Measurements from ENCODE around the gene TEX11. TPM values are rescaled to one million over a fixed set of nuclear protein-coding genes. Genes with fewer than 3 reads are reported as not detected.
"Not testable (repeated sequence)": the region's sequence is repeated elsewhere in the genome, so short reads cannot be mapped to it uniquely, and the experiment has no call there.

TEX11 gene
- total and polyA plus RNA-seq, 2 experiments from 2014 or later: 0.60 to 1.0 TPM

GRCh38 chrX:70720721-70721120 is 187.8 kb downstream of the TEX11 start (continued):
- TF ChIP-seq, protein P1, sequence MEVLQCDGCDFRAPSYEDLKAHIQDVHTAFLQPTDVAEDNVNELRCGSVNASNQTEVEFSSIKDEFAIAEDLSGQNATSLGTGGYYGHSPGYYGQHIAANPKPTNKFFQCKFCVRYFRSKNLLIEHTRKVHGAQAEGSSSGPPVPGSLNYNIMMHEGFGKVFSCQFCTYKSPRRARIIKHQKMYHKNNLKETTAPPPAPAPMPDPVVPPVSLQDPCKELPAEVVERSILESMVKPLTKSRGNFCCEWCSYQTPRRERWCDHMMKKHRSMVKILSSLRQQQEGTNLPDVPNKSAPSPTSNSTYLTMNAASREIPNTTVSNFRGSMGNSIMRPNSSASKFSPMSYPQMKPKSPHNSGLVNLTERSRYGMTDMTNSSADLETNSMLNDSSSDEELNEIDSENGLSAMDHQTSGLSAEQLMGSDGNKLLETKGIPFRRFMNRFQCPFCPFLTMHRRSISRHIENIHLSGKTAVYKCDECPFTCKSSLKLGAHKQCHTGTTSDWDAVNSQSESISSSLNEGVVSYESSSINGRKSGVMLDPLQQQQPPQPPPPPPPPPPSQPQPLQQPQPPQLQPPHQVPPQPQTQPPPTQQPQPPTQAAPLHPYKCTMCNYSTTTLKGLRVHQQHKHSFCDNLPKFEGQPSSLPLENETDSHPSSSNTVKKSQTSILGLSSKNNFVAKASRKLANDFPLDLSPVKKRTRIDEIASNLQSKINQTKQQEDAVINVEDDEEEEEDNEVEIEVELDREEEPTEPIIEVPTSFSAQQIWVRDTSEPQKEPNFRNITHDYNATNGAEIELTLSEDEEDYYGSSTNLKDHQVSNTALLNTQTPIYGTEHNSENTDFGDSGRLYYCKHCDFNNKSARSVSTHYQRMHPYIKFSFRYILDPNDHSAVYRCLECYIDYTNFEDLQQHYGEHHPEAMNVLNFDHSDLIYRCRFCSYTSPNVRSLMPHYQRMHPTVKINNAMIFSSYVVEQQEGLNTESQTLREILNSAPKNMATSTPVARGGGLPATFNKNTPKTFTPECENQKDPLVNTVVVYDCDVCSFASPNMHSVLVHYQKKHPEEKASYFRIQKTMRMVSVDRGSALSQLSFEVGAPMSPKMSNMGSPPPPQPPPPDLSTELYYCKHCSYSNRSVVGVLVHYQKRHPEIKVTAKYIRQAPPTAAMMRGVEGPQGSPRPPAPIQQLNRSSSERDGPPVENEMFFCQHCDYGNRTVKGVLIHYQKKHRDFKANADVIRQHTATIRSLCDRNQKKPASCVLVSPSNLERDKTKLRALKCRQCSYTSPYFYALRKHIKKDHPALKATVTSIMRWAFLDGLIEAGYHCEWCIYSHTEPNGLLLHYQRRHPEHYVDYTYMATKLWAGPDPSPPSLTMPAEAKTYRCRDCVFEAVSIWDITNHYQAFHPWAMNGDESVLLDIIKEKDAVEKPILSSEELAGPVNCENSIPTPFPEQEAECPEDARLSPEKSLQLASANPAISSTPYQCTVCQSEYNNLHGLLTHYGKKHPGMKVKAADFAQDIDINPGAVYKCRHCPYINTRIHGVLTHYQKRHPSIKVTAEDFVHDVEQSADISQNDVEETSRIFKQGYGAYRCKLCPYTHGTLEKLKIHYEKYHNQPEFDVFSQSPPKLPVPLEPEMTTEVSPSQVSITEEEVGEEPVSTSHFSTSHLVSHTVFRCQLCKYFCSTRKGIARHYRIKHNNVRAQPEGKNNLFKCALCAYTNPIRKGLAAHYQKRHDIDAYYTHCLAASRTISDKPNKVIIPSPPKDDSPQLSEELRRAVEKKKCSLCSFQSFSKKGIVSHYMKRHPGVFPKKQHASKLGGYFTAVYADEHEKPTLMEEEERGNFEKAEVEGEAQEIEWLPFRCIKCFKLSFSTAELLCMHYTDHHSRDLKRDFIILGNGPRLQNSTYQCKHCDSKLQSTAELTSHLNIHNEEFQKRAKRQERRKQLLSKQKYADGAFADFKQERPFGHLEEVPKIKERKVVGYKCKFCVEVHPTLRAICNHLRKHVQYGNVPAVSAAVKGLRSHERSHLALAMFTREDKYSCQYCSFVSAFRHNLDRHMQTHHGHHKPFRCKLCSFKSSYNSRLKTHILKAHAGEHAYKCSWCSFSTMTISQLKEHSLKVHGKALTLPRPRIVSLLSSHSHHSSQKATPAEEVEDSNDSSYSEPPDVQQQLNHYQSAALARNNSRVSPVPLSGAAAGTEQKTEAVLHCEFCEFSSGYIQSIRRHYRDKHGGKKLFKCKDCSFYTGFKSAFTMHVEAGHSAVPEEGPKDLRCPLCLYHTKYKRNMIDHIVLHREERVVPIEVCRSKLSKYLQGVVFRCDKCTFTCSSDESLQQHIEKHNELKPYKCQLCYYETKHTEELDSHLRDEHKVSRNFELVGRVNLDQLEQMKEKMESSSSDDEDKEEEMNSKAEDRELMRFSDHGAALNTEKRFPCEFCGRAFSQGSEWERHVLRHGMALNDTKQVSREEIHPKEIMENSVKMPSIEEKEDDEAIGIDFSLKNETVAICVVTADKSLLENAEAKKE (CRISPR knock-in tag; IDR thresholded peaks at IDR 0.05): no peak
- TF ChIP-seq STAT1 (IDR thresholded peaks at IDR 0.05; ENCODE audit: unreplicated experiment) (no peak), NANOG (IDR thresholded peaks at IDR 0.05; ENCODE audit: borderline replicate concordance) (no peak), ETS1 (IDR thresholded peaks at IDR 0.05) (no peak), EZH2 (IDR thresholded peaks at IDR 0.05; ENCODE audit: low read depth, unreplicated experiment) (no peak), ZNF331 (CRISPR knock-in tag; IDR thresholded peaks at IDR 0.05; ENCODE audit: low read depth) (no peak), JUNB (IDR thresholded peaks at IDR 0.05; ENCODE audit: unreplicated experiment) (no peak), EZH2phosphoT487 (IDR thresholded peaks at IDR 0.05; ENCODE audit: unreplicated experiment) (no peak)
- TF ChIP-seq, protein P2, sequence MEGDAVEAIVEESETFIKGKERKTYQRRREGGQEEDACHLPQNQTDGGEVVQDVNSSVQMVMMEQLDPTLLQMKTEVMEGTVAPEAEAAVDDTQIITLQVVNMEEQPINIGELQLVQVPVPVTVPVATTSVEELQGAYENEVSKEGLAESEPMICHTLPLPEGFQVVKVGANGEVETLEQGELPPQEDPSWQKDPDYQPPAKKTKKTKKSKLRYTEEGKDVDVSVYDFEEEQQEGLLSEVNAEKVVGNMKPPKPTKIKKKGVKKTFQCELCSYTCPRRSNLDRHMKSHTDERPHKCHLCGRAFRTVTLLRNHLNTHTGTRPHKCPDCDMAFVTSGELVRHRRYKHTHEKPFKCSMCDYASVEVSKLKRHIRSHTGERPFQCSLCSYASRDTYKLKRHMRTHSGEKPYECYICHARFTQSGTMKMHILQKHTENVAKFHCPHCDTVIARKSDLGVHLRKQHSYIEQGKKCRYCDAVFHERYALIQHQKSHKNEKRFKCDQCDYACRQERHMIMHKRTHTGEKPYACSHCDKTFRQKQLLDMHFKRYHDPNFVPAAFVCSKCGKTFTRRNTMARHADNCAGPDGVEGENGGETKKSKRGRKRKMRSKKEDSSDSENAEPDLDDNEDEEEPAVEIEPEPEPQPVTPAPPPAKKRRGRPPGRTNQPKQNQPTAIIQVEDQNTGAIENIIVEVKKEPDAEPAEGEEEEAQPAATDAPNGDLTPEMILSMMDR (conservative IDR thresholded peaks at IDR 0.05; ENCODE audit: low read depth in 2 of 2): no peak

DNA sequence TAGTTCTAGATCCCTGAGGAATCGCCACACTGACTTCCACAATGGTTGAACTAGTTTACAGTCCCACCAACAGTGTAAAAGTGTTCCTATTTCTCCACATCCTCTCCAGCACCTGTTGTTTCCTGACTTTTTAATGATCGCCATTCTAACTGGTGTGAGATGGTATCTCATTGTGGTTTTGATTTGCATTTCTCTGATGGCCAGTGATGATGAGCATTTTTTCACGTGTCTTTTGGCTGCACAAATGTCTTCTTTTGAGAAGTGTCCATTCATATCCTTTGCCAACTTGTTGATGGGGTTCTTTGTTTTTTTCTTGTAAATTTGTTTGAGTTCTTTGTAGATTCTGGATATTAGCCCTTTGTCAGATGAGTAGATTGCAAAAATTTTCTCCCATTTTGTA is 197.2 kb downstream of the TEX11 start:
- H3K36me3 ChIP-seq (ENCODE audit: insufficient read depth); H2AFZ ChIP-seq; H3K36me3 Mint-ChIP-seq (ENCODE audit: low read depth); H3K27ac ChIP-seq (ENCODE audit: low read depth); H3K4me1 ChIP-seq (ENCODE audit: insufficient read depth); H3K27me3 Mint-ChIP-seq (ENCODE audit: insufficient read depth, low read depth, poor library complexity); H3K4me3 ChIP-seq; H4K20me1 ChIP-seq (replicated peaks; ENCODE audit: insufficient read depth); H3K27ac Mint-ChIP-seq; DNase-seq (ENCODE audit: low spot score); H3K27me3 ChIP-seq (ENCODE audit: insufficient read depth); H3F3A ChIP-seq (replicated peaks; ENCODE audit: low read depth); H3K4me1 Mint-ChIP-seq; H3K79me2 ChIP-seq (replicated peaks; ENCODE audit: insufficient read depth); H3K4me2 ChIP-seq; ATAC-seq; H3K9me2 ChIP-seq (ENCODE audit: insufficient read depth); H3K9me3 Mint-ChIP-seq; H3K4me3 Mint-ChIP-seq: not testable (repeated sequence)
